Nephron (organoid): ENCODE results near the gene SLC6A3.

Experiments
- H3K27ac Mint-ChIP-seq, 3 experiments: 2 replicates each; pipeline ENCODE4 v1.8.0; 2020; ENCODE audit warnings: mixed read lengths in 3 of 3, mild to moderate bottlenecking in 2 of 3, moderate library complexity in 1 of 3
- H3K27me3 Mint-ChIP-seq: 2 replicates; pipeline ENCODE4 v1.8.0; 2021; ENCODE audit warnings: low read depth, mild to moderate bottlenecking, moderate library complexity, mixed read lengths
- H3K36me3 Mint-ChIP-seq: 2 replicates; pipeline ENCODE4 v1.8.0; 2020; ENCODE audit warnings: low read depth, mixed read lengths
- H3K4me1 Mint-ChIP-seq: 2 replicates; pipeline ENCODE4 v1.8.0; 2020; ENCODE audit warnings: mixed read lengths
- H3K4me3 Mint-ChIP-seq, 3 experiments: 2 replicates each; pipeline ENCODE4 v1.8.0; 2020; ENCODE audit warnings: mild to moderate bottlenecking in 3 of 3, mixed read lengths in 3 of 3, moderate library complexity in 2 of 3
- H3K9me3 Mint-ChIP-seq: 2 replicates; pipeline ENCODE4 v1.8.0; 2020; ENCODE audit warnings: mixed read lengths
- TF ChIP-seq, protein P1 (sequence below), 3 experiments: fragments of 200-600 bp; sonication (generic); IDR thresholded peaks; one replicate each; pipeline ENCODE4 v1.5.0; 2021; ENCODE audit warnings: antibody characterized with exemption in 3 of 3; ENCODE audit not compliant: unreplicated experiment in 3 of 3

Gene SLC6A3

DNA sequence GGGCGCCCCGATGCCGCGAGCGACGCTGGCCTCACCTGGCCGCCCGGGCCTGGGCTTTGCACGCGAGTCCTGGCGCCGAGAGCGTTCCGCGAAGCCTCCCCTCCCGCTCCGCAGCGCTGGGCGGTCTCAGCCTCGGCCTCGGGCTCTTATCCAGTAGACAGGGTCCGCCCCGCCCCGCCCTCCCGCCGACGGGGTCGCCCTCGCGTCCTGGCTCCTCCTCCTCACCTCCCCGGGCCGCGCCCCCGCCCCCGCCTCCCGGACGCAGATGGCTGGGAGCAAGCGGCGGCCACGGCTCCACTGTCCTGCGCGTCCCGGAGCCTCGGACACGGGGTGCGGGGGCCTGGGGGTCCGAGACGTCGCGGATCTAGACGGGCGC, at the start of gene SLC6A3:
Gene SLC6A3, minus strand, starts transcription at position 128 of the 376 bp plus-strand sequence. CDS start 2,243 bp downstream, outside the sequence.
- peaks cover 12% of the 10 kb centered on the region for H3K9me3 Mint-ChIP-seq
- H3K36me3 Mint-ChIP-seq, result no peaks in the 10 kb centered on the region
- peak within 1 kb of the TSS; percentile 31 to 73 (median 72) for H3K4me3 Mint-ChIP-seq
- peaks cover 93% of the 10 kb centered on the region for H3K27me3 Mint-ChIP-seq
- H3K27ac Mint-ChIP-seq, result no peak within 1 kb of the TSS
- TF ChIP-seq, protein P1, sequence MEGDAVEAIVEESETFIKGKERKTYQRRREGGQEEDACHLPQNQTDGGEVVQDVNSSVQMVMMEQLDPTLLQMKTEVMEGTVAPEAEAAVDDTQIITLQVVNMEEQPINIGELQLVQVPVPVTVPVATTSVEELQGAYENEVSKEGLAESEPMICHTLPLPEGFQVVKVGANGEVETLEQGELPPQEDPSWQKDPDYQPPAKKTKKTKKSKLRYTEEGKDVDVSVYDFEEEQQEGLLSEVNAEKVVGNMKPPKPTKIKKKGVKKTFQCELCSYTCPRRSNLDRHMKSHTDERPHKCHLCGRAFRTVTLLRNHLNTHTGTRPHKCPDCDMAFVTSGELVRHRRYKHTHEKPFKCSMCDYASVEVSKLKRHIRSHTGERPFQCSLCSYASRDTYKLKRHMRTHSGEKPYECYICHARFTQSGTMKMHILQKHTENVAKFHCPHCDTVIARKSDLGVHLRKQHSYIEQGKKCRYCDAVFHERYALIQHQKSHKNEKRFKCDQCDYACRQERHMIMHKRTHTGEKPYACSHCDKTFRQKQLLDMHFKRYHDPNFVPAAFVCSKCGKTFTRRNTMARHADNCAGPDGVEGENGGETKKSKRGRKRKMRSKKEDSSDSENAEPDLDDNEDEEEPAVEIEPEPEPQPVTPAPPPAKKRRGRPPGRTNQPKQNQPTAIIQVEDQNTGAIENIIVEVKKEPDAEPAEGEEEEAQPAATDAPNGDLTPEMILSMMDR (IDR thresholded peaks at IDR 0.05; ENCODE audit: unreplicated experiment in 3 of 3), result no peak
- peaks cover 5% of the 10 kb centered on the region for H3K4me1 Mint-ChIP-seq

DNA sequence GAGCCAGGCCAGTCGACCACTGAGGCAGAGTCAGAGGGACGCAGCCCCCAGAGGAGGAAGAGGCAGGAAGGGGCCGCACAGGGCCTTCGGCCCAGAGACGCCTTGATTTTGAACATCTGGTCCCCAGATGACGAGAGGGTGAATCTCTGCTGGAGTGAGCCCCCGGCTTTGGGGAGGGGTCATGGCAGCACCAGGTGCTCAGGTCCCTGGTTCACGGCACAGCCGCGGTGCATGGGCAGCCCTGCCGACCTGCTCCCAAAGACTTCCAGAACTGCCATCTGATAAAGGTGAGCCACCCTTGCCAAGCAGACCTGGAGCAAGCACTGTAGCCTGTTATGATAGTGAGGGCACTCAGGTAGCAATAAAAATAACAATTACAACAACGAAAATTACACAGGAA, 48.7 kb upstream of the SLC6A3 start:
- no peaks in the 10 kb centered on the region for H3K27me3 Mint-ChIP-seq
- H3K36me3 Mint-ChIP-seq, result peaks cover 42% of the 10 kb centered on the region
- no peak overlapping the region for H3K4me3 Mint-ChIP-seq
- H3K4me1 Mint-ChIP-seq, result peaks cover 14% of the 10 kb centered on the region
- no peak overlapping the region for H3K27ac Mint-ChIP-seq
- H3K9me3 Mint-ChIP-seq, result no peaks in the 10 kb centered on the region
- TF ChIP-seq, protein P1 (IDR thresholded peaks at IDR 0.05; ENCODE audit: unreplicated experiment in 3 of 3), result no peak

DNA sequence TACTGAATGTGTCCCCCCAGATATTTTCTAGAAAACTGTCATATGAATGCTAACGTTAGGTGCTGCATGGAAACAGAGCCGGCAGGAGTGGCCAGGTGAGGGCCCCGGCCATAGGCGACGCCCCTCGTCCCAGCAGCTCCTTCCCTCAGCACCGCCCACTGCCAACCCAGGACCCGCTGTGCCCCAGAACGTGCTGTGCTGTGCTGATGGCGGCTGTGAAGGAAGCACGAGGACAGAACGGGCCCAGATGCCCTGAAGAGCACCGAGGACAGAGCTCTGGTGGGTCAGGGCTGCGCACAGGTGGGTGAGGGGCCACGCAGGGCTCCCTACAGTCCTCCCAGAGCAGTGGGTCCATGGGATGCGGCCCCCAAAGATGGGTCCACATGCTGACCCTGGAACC, 48.2 kb upstream of the SLC6A3 start:
- Mint-ChIP-seq H3K27me3 (no peaks in the 10 kb centered on the region), H3K36me3 (peaks cover 40% of the 10 kb centered on the region), H3K9me3 (no peaks in the 10 kb centered on the region), H3K27ac (no peak overlapping the region), H3K4me1 (peaks cover 9% of the 10 kb centered on the region), H3K4me3 (no peak overlapping the region)
- TF ChIP-seq, protein P1 (IDR thresholded peaks at IDR 0.05; ENCODE audit: unreplicated experiment in 3 of 3), result no peak

DNA sequence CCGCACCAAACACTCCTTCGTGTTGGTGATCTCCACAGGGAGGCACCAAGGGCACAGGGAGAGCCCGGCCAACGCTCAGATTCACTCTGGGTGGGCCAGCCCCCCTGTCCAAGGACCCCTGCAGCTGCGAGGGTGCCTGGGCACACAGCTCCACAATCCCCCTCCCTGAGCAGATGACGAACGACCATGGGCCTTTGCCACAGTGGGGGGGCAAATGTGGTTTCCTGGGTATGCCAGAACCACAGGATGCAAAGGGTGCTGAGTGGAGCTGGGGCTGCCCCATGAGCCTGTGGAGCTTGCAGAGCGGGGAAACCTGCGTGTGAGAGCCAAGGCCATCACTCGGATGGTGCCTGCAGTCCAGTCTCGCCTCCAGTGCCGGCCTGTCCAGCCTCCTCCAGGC, 47.5 kb upstream of the SLC6A3 start:
- Mint-ChIP-seq H3K9me3 (no peaks in the 10 kb centered on the region), H3K27me3 (no peaks in the 10 kb centered on the region), H3K36me3 (peaks cover 44% of the 10 kb centered on the region), H3K4me1 (peaks cover 5% of the 10 kb centered on the region), H3K27ac (no peak overlapping the region), H3K4me3 (no peak overlapping the region)
- TF ChIP-seq, protein P1 (IDR thresholded peaks at IDR 0.05; ENCODE audit: unreplicated experiment in 3 of 3), result no peak

DNA sequence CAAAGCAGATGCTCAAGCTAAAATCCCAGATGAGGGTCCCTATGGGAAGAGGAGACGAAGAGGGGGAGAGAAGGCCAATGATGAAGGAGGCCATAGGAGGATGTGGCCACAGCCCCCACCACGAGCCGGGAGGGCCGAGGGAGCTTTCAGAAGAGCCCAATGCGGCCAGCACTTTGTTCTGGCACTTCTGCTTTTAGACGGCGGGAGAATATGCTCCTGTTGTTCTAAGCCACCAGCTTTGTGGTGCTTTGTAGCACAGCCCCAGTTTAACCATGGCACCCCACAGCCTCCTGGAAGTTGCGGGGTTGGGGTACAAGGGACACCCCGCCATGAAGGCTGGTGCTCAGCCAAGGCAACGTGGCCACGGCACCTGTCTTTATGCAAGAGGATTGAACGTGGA, 45.1 kb upstream of the SLC6A3 start:
- H3K4me3 Mint-ChIP-seq, result no peak overlapping the region
- no peaks in the 10 kb centered on the region for H3K27me3 Mint-ChIP-seq
- no peaks in the 10 kb centered on the region for H3K4me1 Mint-ChIP-seq

DNA sequence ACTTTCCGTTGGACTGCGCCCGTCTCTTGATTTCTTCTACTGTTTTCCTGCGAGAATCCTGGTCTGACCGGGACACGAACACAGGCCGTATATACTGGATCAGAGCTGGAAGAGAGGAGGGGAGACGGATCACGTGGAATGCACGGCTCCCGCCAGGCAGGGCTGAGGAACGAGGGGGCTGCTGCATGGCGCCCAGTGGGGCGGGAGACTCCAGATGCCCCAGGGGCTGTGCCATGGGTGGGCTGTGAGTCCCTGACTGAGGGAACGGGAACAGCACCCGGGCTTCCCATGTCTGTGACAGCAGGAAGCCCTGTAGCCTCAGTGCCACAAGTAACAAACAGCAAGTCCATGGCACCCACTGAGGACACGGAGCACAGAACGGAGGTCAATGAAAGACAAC, 44.5 kb upstream of the SLC6A3 start:
- H3K36me3 Mint-ChIP-seq, result peaks cover 45% of the 10 kb centered on the region
- H3K27ac Mint-ChIP-seq, result no peak overlapping the region
- TF ChIP-seq, protein P1 (IDR thresholded peaks at IDR 0.05; ENCODE audit: unreplicated experiment in 3 of 3), result no peak
- no peaks in the 10 kb centered on the region for H3K4me1 Mint-ChIP-seq
- no peaks in the 10 kb centered on the region for H3K27me3 Mint-ChIP-seq
- H3K9me3 Mint-ChIP-seq, result no peaks in the 10 kb centered on the region
- H3K4me3 Mint-ChIP-seq, result no peak overlapping the region

More for the DNA sequence above, 45.1 kb upstream of the SLC6A3 start:
- TF ChIP-seq, protein P1 (IDR thresholded peaks at IDR 0.05; ENCODE audit: unreplicated experiment in 3 of 3), result no peak
- no peak overlapping the region for H3K27ac Mint-ChIP-seq
- peaks cover 45% of the 10 kb centered on the region for H3K36me3 Mint-ChIP-seq
- no peaks in the 10 kb centered on the region for H3K9me3 Mint-ChIP-seq
